ENCODE data around the gene PLEKHJ1.

DNA sequence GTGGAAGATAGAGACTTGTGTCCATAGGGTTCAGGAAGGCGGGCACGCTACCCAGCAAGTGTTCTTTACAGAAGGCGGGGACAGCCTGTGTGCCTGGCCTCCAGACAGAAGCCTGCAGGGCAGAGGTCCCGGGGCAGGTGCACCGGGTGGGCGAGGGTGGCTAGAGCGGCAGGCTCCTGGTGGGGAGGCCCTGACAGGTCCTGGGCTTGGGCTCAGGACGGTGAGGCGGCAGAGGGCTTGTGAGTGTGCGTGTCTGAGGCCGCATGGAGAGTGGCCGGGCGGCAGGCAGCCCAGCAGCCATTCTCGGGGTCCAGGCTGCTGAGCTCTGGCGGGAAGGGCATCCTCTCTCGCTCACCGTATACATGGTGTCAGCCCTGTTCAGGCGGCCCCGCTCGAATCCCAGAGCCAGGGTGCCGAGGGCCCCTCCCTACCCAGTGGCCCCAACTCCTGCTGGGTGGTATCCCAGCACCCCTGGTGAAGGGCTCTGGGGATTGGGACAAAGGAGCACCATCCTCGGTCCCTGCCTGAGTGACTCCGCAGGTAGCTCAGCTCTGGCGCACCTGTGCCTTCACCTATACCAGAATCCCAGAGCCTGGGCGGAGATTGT lies 10.0 kb upstream of the PLEKHJ1 start:
- TF ChIP-seq POLR2A (IDR thresholded peaks at IDR 0.05) = no peak
- TF ChIP-seq, protein P1, sequence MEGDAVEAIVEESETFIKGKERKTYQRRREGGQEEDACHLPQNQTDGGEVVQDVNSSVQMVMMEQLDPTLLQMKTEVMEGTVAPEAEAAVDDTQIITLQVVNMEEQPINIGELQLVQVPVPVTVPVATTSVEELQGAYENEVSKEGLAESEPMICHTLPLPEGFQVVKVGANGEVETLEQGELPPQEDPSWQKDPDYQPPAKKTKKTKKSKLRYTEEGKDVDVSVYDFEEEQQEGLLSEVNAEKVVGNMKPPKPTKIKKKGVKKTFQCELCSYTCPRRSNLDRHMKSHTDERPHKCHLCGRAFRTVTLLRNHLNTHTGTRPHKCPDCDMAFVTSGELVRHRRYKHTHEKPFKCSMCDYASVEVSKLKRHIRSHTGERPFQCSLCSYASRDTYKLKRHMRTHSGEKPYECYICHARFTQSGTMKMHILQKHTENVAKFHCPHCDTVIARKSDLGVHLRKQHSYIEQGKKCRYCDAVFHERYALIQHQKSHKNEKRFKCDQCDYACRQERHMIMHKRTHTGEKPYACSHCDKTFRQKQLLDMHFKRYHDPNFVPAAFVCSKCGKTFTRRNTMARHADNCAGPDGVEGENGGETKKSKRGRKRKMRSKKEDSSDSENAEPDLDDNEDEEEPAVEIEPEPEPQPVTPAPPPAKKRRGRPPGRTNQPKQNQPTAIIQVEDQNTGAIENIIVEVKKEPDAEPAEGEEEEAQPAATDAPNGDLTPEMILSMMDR (IDR thresholded peaks at IDR 0.05) = no peak

Data from right lobe of liver (tissue), 4 donors.